Measurements from ENCODE around the gene SMARCA2.

SMARCA2 gene

DNA sequence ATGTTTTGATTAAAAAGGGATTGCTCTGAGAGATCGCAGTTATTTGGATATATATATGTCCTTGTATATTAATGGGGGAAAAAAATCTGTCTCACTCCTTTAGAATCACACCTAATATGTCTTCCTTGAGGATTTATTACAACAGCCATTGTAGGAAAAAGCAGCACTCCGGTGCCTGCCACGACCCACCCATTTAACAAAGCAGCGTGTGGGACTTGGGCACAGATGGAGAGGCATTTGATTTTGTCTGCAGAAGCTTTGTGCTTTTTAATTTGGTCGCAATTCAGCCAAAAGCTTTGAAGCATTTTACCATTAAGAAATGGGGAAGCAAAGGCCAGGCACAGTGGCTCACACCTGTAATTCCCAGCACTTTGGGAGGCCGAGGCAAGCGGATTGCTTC lies 159.2 kb downstream of the SMARCA2 start:
- no peak for DNase-seq (ENCODE audit: low spot score)

- no peak for DNase-seq (ENCODE audit: low spot score)
Measured at GRCh38 chr9:2174911-2175310, 159.8 kb downstream of the SMARCA2 start.

DNA sequence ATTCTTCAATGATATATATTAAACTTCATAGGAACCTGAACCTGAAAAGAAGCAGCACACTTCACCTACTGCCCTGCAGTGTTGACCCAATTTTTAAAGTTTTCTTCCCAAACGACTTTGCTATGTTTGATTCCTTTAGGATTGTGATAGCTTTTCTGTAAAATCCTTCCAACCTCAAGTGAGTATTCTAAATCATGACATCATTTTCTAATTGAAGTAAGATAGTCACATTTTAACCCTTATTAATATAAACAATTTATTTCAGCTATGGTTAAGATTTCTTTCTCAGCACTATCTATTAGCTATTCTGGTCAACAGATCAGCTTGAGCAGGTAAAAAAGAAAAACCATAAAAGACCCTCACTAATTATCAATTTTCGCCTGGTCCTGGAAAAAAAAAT lies 162.0 kb downstream of the SMARCA2 start:
- no peak for DNase-seq (ENCODE audit: low spot score)

DNA sequence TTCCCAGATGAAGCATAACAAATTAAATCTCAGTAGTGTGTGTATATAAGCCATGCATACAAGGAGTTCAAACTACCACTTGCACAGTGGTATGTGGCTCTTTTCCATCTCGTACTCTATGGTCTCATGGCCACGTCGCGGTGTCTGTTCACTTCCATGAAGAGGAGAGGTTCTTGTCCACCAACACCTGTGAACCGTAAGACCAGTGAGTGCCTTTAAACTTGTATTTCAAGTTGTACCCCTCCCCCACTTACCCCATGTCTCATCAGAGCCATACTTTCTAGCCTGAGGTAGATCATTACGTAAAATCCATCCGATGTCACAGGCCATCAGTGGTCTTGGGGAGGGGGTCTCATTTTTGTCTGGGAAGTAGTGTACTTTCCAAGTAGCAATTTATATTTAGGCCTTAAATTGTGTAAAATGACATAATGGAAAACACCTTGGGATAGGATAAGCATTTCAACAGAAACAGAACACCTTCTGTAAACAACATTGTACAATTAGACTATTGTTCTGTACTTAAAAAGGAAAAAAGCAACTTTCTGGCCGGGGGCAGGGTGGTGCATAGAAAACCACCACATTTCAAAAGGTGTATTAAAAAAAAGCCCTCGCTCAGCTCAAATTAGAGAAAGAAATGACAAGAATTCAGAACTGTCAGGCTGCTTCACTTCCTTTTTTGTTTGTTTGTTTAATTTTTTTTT lies 163.0 kb downstream of the SMARCA2 start:
- DNase-seq (ENCODE audit: low spot score): no peak

DNA sequence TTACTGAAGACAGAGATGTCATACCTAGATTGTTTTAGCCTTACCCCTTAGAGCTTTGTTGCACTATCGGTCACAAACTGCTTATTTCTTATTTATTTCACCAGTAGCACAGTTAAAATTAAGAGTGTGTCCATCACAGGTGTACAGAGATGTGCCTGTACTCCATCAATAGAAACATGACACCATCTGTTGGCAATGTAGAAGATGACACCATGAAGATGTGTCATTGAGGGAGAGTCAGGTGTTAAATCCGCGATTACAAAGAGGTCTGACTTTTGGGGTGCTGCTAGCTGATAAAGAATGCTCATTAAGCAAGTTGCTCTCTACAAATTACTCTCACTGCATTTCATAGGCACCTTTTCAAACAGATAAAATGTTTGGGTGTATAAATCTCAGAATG lies 164.4 kb downstream of the SMARCA2 start:
- no peak for DNase-seq (ENCODE audit: low spot score)

DNA sequence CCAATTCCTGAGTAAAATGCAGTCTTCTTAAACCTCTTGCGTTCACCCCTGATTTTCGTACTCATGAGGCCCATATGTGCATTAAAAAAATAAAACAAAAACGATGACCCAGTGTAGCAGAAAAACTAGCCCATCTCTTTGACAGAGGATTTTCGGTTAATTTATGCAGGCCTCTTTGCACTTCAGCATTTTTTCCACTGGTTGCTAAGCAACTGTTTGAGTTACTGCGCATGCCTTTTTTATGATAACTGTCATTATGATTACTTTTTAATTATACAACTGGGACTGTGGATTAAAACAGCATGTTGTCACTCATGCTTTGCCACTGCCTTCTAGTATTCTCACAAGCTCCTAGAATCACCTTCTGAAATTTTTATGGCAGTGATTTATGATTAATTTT lies 165.0 kb downstream of the SMARCA2 start:
- no peak for DNase-seq (ENCODE audit: low spot score)

DNA sequence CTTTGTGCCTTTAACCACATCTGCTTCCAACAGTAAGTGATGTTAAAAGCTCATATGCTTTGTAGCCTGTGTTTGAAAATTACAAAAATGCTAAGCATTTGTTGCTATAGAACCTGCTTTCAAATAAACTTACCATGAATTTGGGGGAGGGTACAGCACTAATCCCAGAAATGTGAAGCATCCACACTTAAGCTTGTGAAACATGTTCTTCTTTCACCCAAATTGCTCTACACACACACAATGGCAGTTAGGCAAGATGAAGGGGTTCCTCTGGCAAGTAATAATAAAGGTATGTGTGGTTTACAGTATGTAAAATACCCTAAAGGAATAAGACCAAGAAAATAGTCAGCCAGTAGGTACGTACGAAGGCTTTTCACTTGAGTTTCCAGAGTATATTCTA lies 165.6 kb downstream of the SMARCA2 start:
- no peak for DNase-seq (ENCODE audit: low spot score)

GRCh38 chr9:2181792-2182191 lies 166.6 kb downstream of the SMARCA2 start:
- no peak for DNase-seq (ENCODE audit: low spot score)

DNA sequence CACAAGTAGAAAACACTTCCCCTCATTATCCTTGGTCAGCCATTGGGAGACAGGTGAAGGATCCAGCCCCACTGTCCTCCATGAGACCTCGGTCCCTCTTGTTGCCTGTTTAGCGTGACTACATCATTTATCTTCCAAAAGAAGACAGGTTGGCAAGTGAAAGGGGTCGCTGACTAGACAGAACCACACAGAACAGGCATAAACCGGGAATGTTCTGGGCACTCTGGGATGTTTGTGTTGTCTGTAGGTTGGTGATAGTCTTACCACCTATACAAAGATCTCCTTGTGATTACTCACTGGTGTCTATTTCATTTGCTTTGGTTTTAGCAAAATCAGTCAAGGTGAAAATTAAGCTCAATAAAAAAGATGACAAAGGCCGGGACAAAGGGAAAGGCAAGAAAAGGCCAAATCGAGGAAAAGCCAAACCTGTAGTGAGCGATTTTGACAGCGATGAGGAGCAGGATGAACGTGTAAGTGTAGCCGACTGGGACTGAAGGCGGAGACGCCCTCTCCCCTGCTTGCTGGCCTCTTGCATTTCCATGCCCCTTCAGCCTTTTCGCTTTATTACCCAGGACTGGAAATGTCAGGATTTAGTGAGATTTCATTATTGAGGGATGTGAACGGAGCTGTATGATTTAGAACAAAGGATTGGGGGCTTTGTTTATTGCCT lies 175.9 kb downstream of the SMARCA2 start:
- no peak for DNase-seq (ENCODE audit: low spot score)

DNA sequence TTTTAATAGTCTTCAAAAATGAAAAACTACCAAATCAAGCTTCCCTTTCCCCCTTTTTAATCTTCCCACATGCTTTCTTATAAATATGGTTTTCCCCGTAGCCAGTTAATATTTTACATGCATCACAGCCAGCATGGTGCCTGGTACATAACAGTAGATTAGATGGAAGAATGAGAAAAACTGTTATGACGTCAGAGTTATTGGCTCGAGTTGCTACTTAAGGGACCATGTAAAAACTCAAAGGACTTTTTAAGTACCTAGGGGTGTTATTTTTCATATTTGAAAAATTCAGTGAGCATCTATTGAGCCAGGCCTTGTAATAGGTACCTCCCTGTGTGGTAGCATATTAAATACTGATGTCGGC lies 176.4 kb downstream of the SMARCA2 start:
- no peak for DNase-seq (ENCODE audit: low spot score)

DNA sequence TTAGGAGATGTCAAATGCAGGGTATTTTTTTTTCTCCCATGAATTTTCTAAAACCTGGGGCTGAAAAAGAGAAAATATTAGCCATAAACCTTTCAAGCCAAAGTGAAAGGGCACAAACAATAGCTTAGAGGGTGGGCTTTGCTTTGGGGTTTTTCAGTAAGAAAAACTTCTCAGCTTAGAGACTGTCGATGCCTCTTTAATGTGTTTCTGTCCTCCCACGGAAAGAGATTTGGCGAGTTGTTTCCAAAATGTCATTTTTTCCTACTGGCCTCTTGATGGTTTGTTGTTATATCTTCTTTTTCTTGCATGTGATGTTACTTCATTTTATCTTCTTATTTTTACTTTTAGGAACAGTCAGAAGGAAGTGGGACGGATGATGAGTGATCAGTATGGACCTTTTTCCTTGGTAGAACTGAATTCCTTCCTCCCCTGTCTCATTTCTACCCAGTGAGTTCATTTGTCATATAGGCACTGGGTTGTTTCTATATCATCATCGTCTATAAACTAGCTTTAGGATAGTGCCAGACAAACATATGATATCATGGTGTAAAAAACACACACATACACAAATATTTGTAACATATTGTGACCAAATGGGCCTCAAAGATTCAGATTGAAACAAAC lies 177.3 kb downstream of the SMARCA2 start:
- no peak for DNase-seq (ENCODE audit: low spot score)

GRCh38 chr9:2193552-2193951 lies 178.4 kb downstream of the SMARCA2 start:
- no peak for DNase-seq (ENCODE audit: low spot score)

DNA sequence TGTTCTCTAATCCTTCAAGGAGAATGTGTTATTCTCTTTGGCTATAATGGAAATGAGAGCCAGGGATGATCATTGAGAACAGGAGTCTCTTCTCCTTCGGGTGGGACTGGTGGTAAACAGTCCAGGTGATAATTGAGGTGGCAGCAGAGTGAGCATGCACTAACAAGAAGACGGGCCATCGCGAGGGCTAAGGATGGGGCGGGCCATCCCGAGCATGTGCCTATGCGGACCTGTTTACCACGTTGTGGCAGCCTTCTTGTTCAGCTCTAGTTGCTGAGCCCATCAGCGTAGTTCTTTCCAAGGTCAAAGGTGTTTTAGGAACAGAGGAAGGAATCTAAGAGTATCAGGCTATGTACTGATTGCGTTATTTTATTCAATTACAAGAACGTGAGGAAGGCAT lies 180.1 kb downstream of the SMARCA2 start:
- no peak for DNase-seq (ENCODE audit: low spot score)

DNA sequence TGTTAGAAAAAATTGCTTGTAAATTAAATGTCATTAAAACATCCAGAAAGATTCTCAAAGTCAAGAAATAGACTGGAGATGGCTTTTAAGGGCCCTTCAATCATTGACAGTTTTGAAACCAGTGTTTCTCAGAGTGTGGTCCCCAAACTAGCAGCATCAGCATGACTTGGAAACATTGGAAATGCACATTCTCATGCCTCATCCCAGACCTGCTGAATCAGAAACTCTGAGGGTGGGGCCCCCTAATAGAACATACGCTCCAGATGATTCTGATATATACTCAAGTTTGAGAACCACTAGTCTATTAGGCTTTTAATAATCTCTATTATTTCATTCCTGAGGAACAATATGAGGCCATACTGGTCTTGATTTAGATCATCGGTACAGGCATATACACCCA lies 181.6 kb downstream of the SMARCA2 start:
- DNase-seq (ENCODE audit: low spot score): no peak

DNA sequence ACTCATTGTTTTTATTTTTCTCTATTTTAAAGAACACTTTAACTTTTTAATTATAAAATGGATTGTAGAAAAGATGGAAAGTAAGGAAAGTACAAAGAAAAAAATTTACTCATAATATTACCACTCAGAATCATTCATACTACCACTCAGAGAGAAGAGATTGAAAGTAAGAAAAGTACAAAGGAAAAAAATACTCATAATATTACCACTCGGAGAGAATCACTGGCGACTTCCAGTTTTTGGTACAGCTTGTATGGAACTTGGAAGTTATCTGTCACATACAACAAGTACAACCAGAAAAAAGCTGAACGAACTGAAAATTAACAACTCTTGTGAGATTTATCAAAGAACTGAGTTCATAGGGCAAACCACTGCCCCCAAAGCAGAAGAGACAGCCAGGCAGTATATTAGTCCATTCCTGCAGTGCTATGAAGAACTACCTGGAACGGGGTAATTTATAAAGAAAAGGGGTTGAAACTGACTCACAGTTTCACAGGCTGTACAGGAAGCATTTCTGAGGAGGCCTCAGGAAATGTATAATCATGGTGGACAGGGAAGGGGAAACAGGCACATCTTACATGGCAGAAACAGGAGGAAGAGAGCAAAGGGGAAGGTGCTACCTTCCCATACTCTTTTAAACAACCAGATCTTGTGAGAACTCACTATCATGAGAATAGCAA lies 183.9 kb downstream of the SMARCA2 start:
- peak; percentile 26 for DNase-seq (ENCODE audit: low spot score)

DNA sequence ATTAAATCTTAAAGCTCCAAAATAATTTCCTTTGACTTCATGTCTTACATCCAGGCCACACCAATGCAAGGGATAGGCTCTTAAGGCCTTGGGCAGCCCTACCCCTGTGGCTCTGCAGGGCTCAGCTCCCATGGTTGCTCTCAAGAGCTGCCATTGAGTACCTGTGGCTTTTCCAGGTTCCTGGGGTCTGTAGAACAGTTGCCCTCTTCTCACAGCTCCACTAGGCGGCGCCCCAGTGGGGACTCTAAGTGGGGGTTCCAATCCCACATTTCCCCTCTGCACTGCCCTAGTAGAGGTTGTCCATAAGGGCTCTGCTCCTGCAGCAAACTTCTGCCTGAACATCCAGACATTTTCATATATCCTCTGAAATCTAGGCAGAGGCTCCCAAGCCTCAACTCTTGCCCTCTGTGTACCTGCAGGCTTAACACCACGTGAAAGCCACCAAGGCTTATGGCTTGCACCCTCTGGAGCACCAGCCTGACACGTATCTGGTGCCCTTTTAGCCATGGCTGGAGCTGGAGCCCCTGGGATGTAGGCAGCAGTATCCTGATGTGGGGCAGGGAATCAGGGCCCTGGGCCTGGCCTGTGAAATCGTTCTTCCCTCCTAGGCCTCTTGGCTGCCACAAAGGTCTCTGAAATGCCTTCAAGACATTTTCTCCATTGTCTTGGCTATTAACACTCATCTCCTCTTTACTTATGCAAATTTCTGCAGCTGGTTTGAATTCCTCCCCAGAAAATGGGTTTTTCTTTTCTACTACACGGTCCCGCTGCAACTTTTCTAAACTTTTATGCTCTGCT lies 185.1 kb downstream of the SMARCA2 start:
- DNase-seq (ENCODE audit: low spot score): no peak

DNA sequence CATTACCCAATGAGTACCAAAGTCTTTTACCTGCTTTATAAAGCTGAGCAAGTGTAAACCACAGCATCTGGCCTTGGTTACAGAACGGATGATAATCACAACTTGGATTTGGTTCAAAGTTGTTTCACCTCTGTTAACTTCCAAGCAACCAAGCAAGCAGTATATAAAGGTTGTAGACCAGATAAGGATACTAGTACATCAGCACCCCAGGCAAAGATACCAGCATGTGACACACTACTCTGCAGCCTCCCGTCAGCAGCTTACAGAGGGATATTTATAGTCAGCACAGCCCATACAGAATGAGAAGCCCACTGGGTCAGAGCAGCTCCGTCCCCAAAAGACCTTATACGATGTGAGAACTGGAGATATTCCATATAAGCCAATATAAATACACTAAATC lies 193.3 kb downstream of the SMARCA2 start:
- no peak for DNase-seq (ENCODE audit: low spot score)

DNA sequence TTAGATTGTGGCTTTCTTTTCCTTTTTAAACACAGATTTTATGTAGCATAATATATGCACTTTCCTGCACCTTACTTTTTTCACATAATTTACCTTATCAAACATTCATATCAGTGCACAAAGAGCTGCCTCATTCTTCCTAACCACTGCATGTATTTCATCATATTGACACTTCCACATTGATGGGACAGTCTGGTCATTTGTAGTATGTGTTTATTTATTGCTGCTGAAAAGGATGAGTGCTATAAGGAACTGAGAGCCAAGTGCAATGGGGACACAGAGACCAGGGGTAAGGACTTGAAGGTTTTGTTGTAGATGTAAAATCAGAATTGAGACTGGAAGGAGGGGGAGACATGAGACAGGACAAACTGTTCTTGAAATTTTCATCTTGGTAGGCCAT lies 193.8 kb downstream of the SMARCA2 start:
- no peak for DNase-seq (ENCODE audit: low spot score)

DNA sequence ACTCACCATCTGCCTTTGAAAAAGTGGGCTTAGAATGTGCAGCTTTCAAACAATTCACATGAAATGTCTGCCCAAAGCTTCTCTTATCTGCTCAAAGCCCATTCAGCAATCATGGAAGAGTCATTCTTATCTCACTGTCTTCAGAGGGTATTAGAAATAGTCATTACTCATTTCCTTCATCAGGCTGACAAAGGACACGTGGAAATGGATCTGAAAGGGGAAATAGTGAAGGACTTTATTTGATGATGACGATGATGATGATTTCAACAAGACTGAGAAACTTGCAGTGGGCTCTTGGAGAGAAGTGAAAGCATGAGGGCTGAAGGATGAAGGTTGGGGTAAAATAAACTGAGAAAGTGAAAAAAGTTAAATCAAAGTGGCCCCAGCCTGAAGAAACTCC lies 194.3 kb downstream of the SMARCA2 start:
- DNase-seq (ENCODE audit: low spot score): peak; percentile 68

GRCh38 chr9:2210201-2210600 lies 195.1 kb downstream of the SMARCA2 start:
- DNase-seq (ENCODE audit: low spot score): peak; percentile 14

- no peak for DNase-seq (ENCODE audit: low spot score)
Measured at GRCh38 chr9:2213830-2214468, 198.8 kb downstream of the SMARCA2 start.

DNA sequence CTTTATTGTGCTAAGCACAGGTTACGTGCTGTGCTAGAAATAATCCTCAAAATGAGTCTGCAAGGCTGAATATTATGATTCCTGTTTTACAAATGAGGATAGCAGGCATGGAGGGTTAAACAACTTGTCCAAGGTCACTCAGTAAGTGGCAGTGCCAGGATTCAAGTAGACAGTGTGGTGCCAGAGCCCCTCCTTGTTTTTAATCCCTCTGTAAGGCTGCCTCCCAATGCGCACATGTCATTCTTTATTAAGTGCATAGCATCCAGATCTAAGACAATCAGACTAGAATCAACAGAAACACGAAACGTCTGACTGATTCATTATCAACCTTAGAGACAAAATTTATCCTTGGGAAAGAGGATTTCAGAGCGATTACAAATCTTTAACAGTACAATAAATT lies 199.6 kb downstream of the SMARCA2 start:
- no peak for DNase-seq (ENCODE audit: low spot score)
